Keratinocyte (primary cell): ENCODE measurements around the gene COQ7. TPM values are rescaled to one million over a fixed set of nuclear protein-coding genes. Genes with fewer than 3 reads are reported as not detected.

ENCODE experiments used
- DNase-seq: peaks from one replicate; pipeline ENCODE4 v3.0.0-alpha.2; 2011; ENCODE audit warnings: low read depth, missing footprints, low spot score
- FAIRE-seq: peaks from 2 replicates; lab custom pipeline; 2011; peaks lifted over from hg19 to GRCh38; lab: Jason Lieb, UNC
- H2AFZ ChIP-seq: 2 replicates; pipeline ENCODE4 v1.6.0; 2012; ENCODE audit warnings: low read length, control low read depth, inconsistent platforms; ENCODE audit not compliant: control insufficient read depth
- H3K27ac ChIP-seq: 2 replicates; pipeline ENCODE4 v1.5.1; 2011; ENCODE audit warnings: low read length; ENCODE audit not compliant: control insufficient read depth, insufficient read depth
- H3K27me3 ChIP-seq: 3 replicates; pipeline ENCODE4 v1.6.0; 2011; ENCODE audit warnings: low read length; ENCODE audit not compliant: control insufficient read depth, insufficient read depth; ENCODE audit errors: extremely low read depth
- H3K36me3 ChIP-seq, 2 experiments: 2 replicates in 1 of 2; 3 replicates in 1 of 2; pipeline ENCODE4 v1.5.1; 2011; ENCODE audit warnings: low read length in 2 of 2, mild to moderate bottlenecking in 1 of 2; ENCODE audit not compliant: control insufficient read depth in 2 of 2, insufficient read depth in 2 of 2; ENCODE audit errors: extremely low read depth in 1 of 2
- H3K4me1 ChIP-seq: 3 replicates; pipeline ENCODE4 v1.5.1; 2011; ENCODE audit warnings: low read length; ENCODE audit not compliant: control insufficient read depth, insufficient read depth; ENCODE audit errors: extremely low read depth
- H3K4me2 ChIP-seq: 3 replicates; pipeline ENCODE4 v1.6.0; 2011; ENCODE audit warnings: low read depth, low read length; ENCODE audit not compliant: control insufficient read depth, insufficient read depth; ENCODE audit errors: extremely low read depth
- H3K4me3 ChIP-seq, 3 experiments: fragments of 200-600 bp in 1 of 3; sonication (generic) in 1 of 3; 2 replicates in 2 of 3; 3 replicates in 1 of 3; pipeline ENCODE4 v1.5.1; 2011 to 2016; ENCODE audit warnings: low read length in 3 of 3, mild to moderate bottlenecking in 3 of 3, control low read depth in 2 of 3, inconsistent platforms in 1 of 3, low read depth in 1 of 3, mixed read lengths in 1 of 3, mixed run types in 1 of 3, moderate library complexity in 1 of 3; ENCODE audit not compliant: control insufficient read depth in 2 of 3, insufficient read depth in 2 of 3; ENCODE audit errors: extremely low read depth in 1 of 3
- H3K79me2 ChIP-seq: 2 replicates; pipeline ENCODE4 v1.6.0; 2012; ENCODE audit warnings: low read length; ENCODE audit not compliant: control insufficient read depth, insufficient read depth
- H3K9ac ChIP-seq: 3 replicates; pipeline ENCODE4 v1.6.0; 2011; ENCODE audit warnings: low read length; ENCODE audit not compliant: control insufficient read depth, insufficient read depth; ENCODE audit errors: extremely low read depth
- H3K9me1 ChIP-seq: 3 replicates; pipeline ENCODE4 v1.6.0; 2011; ENCODE audit warnings: low read length; ENCODE audit not compliant: control insufficient read depth, insufficient read depth; ENCODE audit errors: extremely low read depth
- H3K9me3 ChIP-seq: 2 replicates; pipeline ENCODE4 v1.5.1; 2012; ENCODE audit warnings: low read depth, low read length; ENCODE audit not compliant: control insufficient read depth
- H4K20me1 ChIP-seq: 3 replicates; pipeline ENCODE4 v1.6.0; 2011; ENCODE audit warnings: low read length; ENCODE audit not compliant: control insufficient read depth, insufficient read depth; ENCODE audit errors: extremely low read depth
- EZH2 ChIP-seq: IDR thresholded peaks from one replicate; pipeline ENCODE4 v1.6.1; 2012; ENCODE audit warnings: inconsistent platforms, mild to moderate bottlenecking, low read length, moderate library complexity
- dilution Hi-C: fragments of 300-500 bp; cut with MboI; formaldehyde crosslinking; loops from one replicate; pipeline ENCODE4 v1.7.0; 2020; ENCODE audit warnings: low sequenced_read_pairs; ENCODE audit not compliant: extremely low pct_ligation_motif_present
- polyA plus RNA-seq, 5 experiments: library from polyadenylated mRNA; depleted of rRNA in 3 of 5; stranded (reverse) in 3 of 5; stranded (forward) in 1 of 5; unstranded in 1 of 5; fragments of >200 nt; gene quantifications; 1 replicate in 1 of 5; 2 replicates in 3 of 5; 3 replicates in 1 of 5; pipeline versions ENCODE4 v1.2.1 to v1.2.3, GENCODE V29; 2011 to 2012; ENCODE audit warnings: missing spikeins in 2 of 5, low read depth in 1 of 5, low replicate concordance in 1 of 5
- TF ChIP-seq, protein P1 (sequence below), 3 experiments: IDR thresholded peaks in 1 of 3; conservative IDR thresholded peaks in 1 of 3; optimal IDR thresholded peaks in 1 of 3; 2 replicates in 2 of 3; 3 replicates in 1 of 3; pipeline versions ENCODE3 to v1.5.1; 2011; ENCODE audit warnings: low read length in 3 of 3, mild to moderate bottlenecking in 3 of 3, moderate library complexity in 2 of 3, control low read depth in 1 of 3, inconsistent platforms in 1 of 3; ENCODE audit not compliant: insufficient read depth in 2 of 3; ENCODE audit errors: extremely low read depth in 1 of 3

The COQ7 gene
- polyA plus RNA-seq, 1 donor (not counting 4 experiments of a cell fraction or from before 2014, with no cell fraction given) = 11.0 TPM

DNA sequence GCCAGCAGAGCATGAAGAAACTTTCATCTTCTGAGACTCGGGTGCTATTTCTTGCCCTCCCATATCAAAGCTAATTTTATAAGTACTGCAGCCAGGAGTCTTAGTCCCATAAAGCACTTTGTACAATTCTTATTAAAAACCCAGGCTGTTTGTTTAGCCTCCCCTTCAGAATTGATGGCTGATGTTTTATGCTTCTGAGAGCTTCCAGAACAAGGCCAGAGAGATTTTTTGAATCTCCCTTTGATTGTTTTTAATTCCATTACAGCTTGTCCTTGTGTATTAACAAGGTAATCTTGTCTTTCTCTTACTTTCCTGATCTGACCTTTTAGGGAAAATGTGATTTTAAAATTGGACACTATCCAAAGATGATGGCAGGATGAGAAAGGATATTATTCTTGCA lies 16.3 kb downstream of the COQ7 start:
- H3K9me3 ChIP-seq = no peaks in the 10 kb centered on the region
- peaks cover 0 to 3% of the 10 kb centered on the region in 2 experiments for H3K36me3 ChIP-seq
- H2AFZ ChIP-seq = no peak overlapping the region
- TF ChIP-seq EZH2 = no peak
- TF ChIP-seq, protein P1, sequence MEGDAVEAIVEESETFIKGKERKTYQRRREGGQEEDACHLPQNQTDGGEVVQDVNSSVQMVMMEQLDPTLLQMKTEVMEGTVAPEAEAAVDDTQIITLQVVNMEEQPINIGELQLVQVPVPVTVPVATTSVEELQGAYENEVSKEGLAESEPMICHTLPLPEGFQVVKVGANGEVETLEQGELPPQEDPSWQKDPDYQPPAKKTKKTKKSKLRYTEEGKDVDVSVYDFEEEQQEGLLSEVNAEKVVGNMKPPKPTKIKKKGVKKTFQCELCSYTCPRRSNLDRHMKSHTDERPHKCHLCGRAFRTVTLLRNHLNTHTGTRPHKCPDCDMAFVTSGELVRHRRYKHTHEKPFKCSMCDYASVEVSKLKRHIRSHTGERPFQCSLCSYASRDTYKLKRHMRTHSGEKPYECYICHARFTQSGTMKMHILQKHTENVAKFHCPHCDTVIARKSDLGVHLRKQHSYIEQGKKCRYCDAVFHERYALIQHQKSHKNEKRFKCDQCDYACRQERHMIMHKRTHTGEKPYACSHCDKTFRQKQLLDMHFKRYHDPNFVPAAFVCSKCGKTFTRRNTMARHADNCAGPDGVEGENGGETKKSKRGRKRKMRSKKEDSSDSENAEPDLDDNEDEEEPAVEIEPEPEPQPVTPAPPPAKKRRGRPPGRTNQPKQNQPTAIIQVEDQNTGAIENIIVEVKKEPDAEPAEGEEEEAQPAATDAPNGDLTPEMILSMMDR (optimal IDR thresholded peaks at IDR 0.05 in 1 of 3, IDR thresholded peaks at IDR 0.05 in 1 of 3, conservative IDR thresholded peaks at IDR 0.05 in 1 of 3; ENCODE audit: extremely low read depth in 1 of 3, insufficient read depth in 2 of 3, low read length in 3 of 3) = no peak
- no peaks in the 10 kb centered on the region for H3K27me3 ChIP-seq
- no peak overlapping the region for H3K4me3 ChIP-seq
- FAIRE-seq (no peak), DNase-seq (no peak)
- H3K27ac ChIP-seq = no peak overlapping the region
- H4K20me1 ChIP-seq = no peaks in the 10 kb centered on the region
- peaks cover 3% of the 10 kb centered on the region for H3K4me1 ChIP-seq
- dilution Hi-C loops = no loop called here
- H3K79me2 ChIP-seq = no peaks in the 10 kb centered on the region
- no peak overlapping the region for H3K4me2 ChIP-seq
- no peaks in the 10 kb centered on the region for H3K9me1 ChIP-seq
- H3K9ac ChIP-seq = no peak overlapping the region

- Histone ChIP-seq H3K4me2 (no peak overlapping the region), H3K4me1 (peaks cover 3% of the 10 kb centered on the region), H3K9me3 (no peaks in the 10 kb centered on the region), H3K27me3 (no peaks in the 10 kb centered on the region), H3K27ac (no peak overlapping the region), H3K9ac (no peak overlapping the region), H4K20me1 (no peaks in the 10 kb centered on the region), H3K36me3 (no peaks in the 10 kb centered on the region), H3K79me2 (no peaks in the 10 kb centered on the region), H3K9me1 (no peaks in the 10 kb centered on the region), H2AFZ (no peak overlapping the region), H3K4me3 (no peak overlapping the region)
- dilution Hi-C loops = no loop called here
- FAIRE-seq (no peak), DNase-seq (no peak)
- TF ChIP-seq EZH2 = no peak
Measured at GRCh38 chr16:19084139-19084538, 16.7 kb downstream of the COQ7 start.

DNA sequence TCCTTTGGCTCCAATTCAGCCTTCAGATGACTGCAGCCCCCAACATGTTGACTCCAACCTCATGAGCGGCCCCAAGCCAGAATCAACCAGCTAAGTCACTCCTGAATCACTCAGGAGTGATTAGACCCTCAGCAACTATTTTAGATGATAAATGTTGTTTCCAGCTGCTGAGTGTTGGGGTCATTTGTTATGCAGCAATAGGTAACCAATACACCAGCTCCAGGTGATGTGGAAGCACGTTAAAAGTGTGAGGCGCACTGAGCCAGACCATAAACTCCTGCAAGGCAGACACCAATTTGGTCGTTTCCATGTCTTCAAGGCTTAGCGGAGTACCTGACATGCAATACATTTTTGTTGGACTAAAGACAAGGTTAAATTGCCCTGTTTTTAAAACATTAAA lies 17.5 kb downstream of the COQ7 start:
- no peak for FAIRE-seq
- Histone ChIP-seq H2AFZ (no peak overlapping the region), H3K9me3 (no peaks in the 10 kb centered on the region), H3K79me2 (no peaks in the 10 kb centered on the region), H3K9me1 (no peaks in the 10 kb centered on the region), H3K27me3 (no peaks in the 10 kb centered on the region), H4K20me1 (no peaks in the 10 kb centered on the region), H3K4me3 (no peak overlapping the region), H3K9ac (no peak overlapping the region), H3K27ac (no peak overlapping the region), H3K4me2 (no peak overlapping the region), H3K4me1 (peaks cover 3% of the 10 kb centered on the region), H3K36me3 (no peaks in the 10 kb centered on the region)
- dilution Hi-C loops = no loop called here
- DNase-seq = no peak
- TF ChIP-seq, protein P1 (optimal IDR thresholded peaks at IDR 0.05 in 1 of 3, IDR thresholded peaks at IDR 0.05 in 1 of 3, conservative IDR thresholded peaks at IDR 0.05 in 1 of 3; ENCODE audit: extremely low read depth in 1 of 3, insufficient read depth in 2 of 3, low read length in 3 of 3) = no peak
- TF ChIP-seq EZH2 = no peak
